ENCODE measurements around the gene CCDC13. TPM values are rescaled to one million over a fixed set of nuclear protein-coding genes. Genes with fewer than 3 reads are reported as not detected.

Gene CCDC13
- total RNA-seq, 1 experiment from 2014 or later = 0.59 TPM

GRCh38 chr3:42803414-42804105 is 30.5 kb upstream of the CCDC13 start:
- peak; percentile 16 for DNase-seq
- Histone ChIP-seq H3K4me3 (peak overlapping the region; percentile 75), H3K36me3 (peaks cover 3% of the 10 kb centered on the region), H3K9me3 (no peaks in the 10 kb centered on the region), H3K27me3 (no peaks in the 10 kb centered on the region)

- Histone ChIP-seq H3K27me3 (no peaks in the 10 kb centered on the region), H3K36me3 (peaks cover 3% of the 10 kb centered on the region), H3K9me3 (no peaks in the 10 kb centered on the region), H3K4me3 (peak overlapping the region; percentile 75)
- no peak for DNase-seq
These were observed 29.9 kb upstream of the CCDC13 start for GRCh38 chr3:42802876-42803413.

GRCh38 chr3:42801784-42802183 is 28.7 kb upstream of the CCDC13 start:
- no peaks in the 10 kb centered on the region for H3K27me3 ChIP-seq
- H3K9me3 ChIP-seq = no peaks in the 10 kb centered on the region
- DNase-seq = no peak
- peaks cover 3% of the 10 kb centered on the region for H3K36me3 ChIP-seq
- no peak overlapping the region for H3K4me3 ChIP-seq

- Histone ChIP-seq H3K36me3 (peaks cover 3% of the 10 kb centered on the region), H3K27me3 (no peaks in the 10 kb centered on the region), H3K4me3 (no peak overlapping the region), H3K9me3 (no peaks in the 10 kb centered on the region)
- DNase-seq = no peak
These were observed 28.1 kb upstream of the CCDC13 start for GRCh38 chr3:42801048-42801620.

- H3K27me3 ChIP-seq = no peaks in the 10 kb centered on the region
- DNase-seq = no peak
- H3K36me3 ChIP-seq = peaks cover 3% of the 10 kb centered on the region
- H3K4me3 ChIP-seq = no peak overlapping the region
- H3K9me3 ChIP-seq = no peaks in the 10 kb centered on the region
These were observed 27.2 kb upstream of the CCDC13 start for GRCh38 chr3:42800251-42800650.

- Histone ChIP-seq H3K27me3 (no peaks in the 10 kb centered on the region), H3K4me3 (no peak overlapping the region), H3K9me3 (no peaks in the 10 kb centered on the region), H3K36me3 (peaks cover 3% of the 10 kb centered on the region)
- no peak for DNase-seq
These were observed 26.3 kb upstream of the CCDC13 start for GRCh38 chr3:42799376-42799775.

GRCh38 chr3:42796332-42796885 is 23.4 kb upstream of the CCDC13 start:
- no peak for DNase-seq
- Histone ChIP-seq H3K36me3 (peaks cover 7% of the 10 kb centered on the region), H3K9me3 (no peaks in the 10 kb centered on the region), H3K4me3 (no peak overlapping the region), H3K27me3 (no peaks in the 10 kb centered on the region)

- Histone ChIP-seq H3K4me3 (no peak overlapping the region), H3K27me3 (no peaks in the 10 kb centered on the region), H3K36me3 (peaks cover 7% of the 10 kb centered on the region), H3K9me3 (no peaks in the 10 kb centered on the region)
- no peak for DNase-seq
These were observed 22.6 kb upstream of the CCDC13 start for GRCh38 chr3:42795621-42796181.

GRCh38 chr3:42790714-42791229 is 17.7 kb upstream of the CCDC13 start:
- no peak overlapping the region for H3K4me3 ChIP-seq
- peaks cover 8% of the 10 kb centered on the region for H3K36me3 ChIP-seq
- no peaks in the 10 kb centered on the region for H3K27me3 ChIP-seq
- DNase-seq = no peak
- no peaks in the 10 kb centered on the region for H3K9me3 ChIP-seq

GRCh38 chr3:42786631-42787030 is 13.6 kb upstream of the CCDC13 start:
- H3K36me3 ChIP-seq = peaks cover 4% of the 10 kb centered on the region
- H3K9me3 ChIP-seq = no peaks in the 10 kb centered on the region
- DNase-seq = no peak
- H3K4me3 ChIP-seq = no peak overlapping the region
- H3K27me3 ChIP-seq = no peaks in the 10 kb centered on the region

- Histone ChIP-seq H3K36me3 (peaks cover 4% of the 10 kb centered on the region), H3K9me3 (no peaks in the 10 kb centered on the region), H3K4me3 (no peak overlapping the region), H3K27me3 (no peaks in the 10 kb centered on the region)
- no peak for DNase-seq
These were observed 13.2 kb upstream of the CCDC13 start for GRCh38 chr3:42786212-42786611.

GRCh38 chr3:42780892-42781700 is 8.0 kb upstream of the CCDC13 start:
- DNase-seq = no peak

GRCh38 chr3:42780398-42780797 is 7.3 kb upstream of the CCDC13 start:
- Histone ChIP-seq H3K36me3 (no peaks in the 10 kb centered on the region; the same call in 1 of the 2 replicates), H3K4me3 (no peak overlapping the region), H3K9me3 (no peaks in the 10 kb centered on the region), H3K27me3 (no peaks in the 10 kb centered on the region)
- DNase-seq = no peak

More at GRCh38 chr3:42780892-42781700, 8.0 kb upstream of the CCDC13 start:
- Histone ChIP-seq H3K9me3 (no peaks in the 10 kb centered on the region), H3K4me3 (no peak overlapping the region), H3K36me3 (no peaks in the 10 kb centered on the region; the same call in 1 of the 2 replicates), H3K27me3 (no peaks in the 10 kb centered on the region)

- H3K36me3 ChIP-seq = no peaks in the 10 kb centered on the region; the same call in 1 of the 2 replicates
- H3K4me3 ChIP-seq = no peak overlapping the region
- DNase-seq = peak; percentile 61
- no peaks in the 10 kb centered on the region for H3K9me3 ChIP-seq
- no peaks in the 10 kb centered on the region for H3K27me3 ChIP-seq
These were observed 5.6 kb upstream of the CCDC13 start for GRCh38 chr3:42778644-42779043.

- H3K4me3 ChIP-seq = peak overlapping the region; percentile 36
- no peaks in the 10 kb centered on the region for H3K9me3 ChIP-seq
- no peak for DNase-seq
- H3K36me3 ChIP-seq = no peaks in the 10 kb centered on the region
- H3K27me3 ChIP-seq = no peaks in the 10 kb centered on the region
These were observed 327 bp upstream of the CCDC13 start for GRCh38 chr3:42773409-42773751.

GRCh38 chr3:42771271-42771670 is 1.8 kb downstream of the CCDC13 start:
- H3K9me3 ChIP-seq = no peaks in the 10 kb centered on the region
- no peaks in the 10 kb centered on the region for H3K27me3 ChIP-seq
- DNase-seq = no peak
- H3K36me3 ChIP-seq = no peaks in the 10 kb centered on the region
- no peak overlapping the region for H3K4me3 ChIP-seq

Data from MG63 (cell line).